Mammary epithelial cell (primary cell): ENCODE data around the gene TMEM209.

Experiments used
- CTCF ChIP-seq, 2 donors: IDR thresholded peaks in 1 of 2; conservative IDR thresholded peaks in 1 of 2; 2 replicates each; pipeline ENCODE4 v1.5.1; 2011 to 2012; ENCODE audit warnings: inconsistent platforms in 2 of 2, low read length in 2 of 2, mild to moderate bottlenecking in 2 of 2, control low read depth in 1 of 2, low read depth in 1 of 2; ENCODE audit not compliant: insufficient read depth in 1 of 2; ENCODE audit errors: extremely low read depth in 1 of 2
- EZH2 ChIP-seq: IDR thresholded peaks from 2 replicates; pipeline ENCODE4 v1.6.1; 2012; ENCODE audit warnings: low read length, inconsistent platforms, borderline replicate concordance

- TF ChIP-seq CTCF (conservative IDR thresholded peaks at IDR 0.05 in 1 of 2, IDR thresholded peaks at IDR 0.05 in 1 of 2; ENCODE audit: extremely low read depth in 1 of 2, insufficient read depth in 1 of 2, low read depth in 1 of 2, low read length in 2 of 2) = no peak
- no peak for TF ChIP-seq EZH2
Observed at GRCh38 chr7:130162196-130162595, 43.0 kb downstream of the TMEM209 start.
